Measurements from ENCODE around the gene PSTPIP2.
"Not testable (repeated sequence)": the region's sequence is repeated elsewhere in the genome, so short reads cannot be mapped to it uniquely, and the experiment has no call there.

The PSTPIP2 gene

GRCh38 chr18:46069524-46069923 lies 2.5 kb downstream of the PSTPIP2 start:
- DNase-seq: no peak

- no peak for DNase-seq
Measured at GRCh38 chr18:46068763-46069162, 3.3 kb downstream of the PSTPIP2 start.

GRCh38 chr18:46067438-46068007 lies 4.5 kb downstream of the PSTPIP2 start:
- DNase-seq: no peak

GRCh38 chr18:46062781-46063180 lies 9.3 kb downstream of the PSTPIP2 start:
- DNase-seq: no peak

- DNase-seq: no peak
Measured at GRCh38 chr18:46061796-46062195, 10.3 kb downstream of the PSTPIP2 start.

- no peak for DNase-seq
Measured at GRCh38 chr18:46061387-46061786, 10.7 kb downstream of the PSTPIP2 start.

GRCh38 chr18:46060359-46060841 lies 11.7 kb downstream of the PSTPIP2 start:
- DNase-seq: no peak

GRCh38 chr18:46055838-46056230 lies 16.2 kb downstream of the PSTPIP2 start:
- DNase-seq: no peak

GRCh38 chr18:46054956-46055837 lies 16.9 kb downstream of the PSTPIP2 start:
- DNase-seq: no peak

- no peak for DNase-seq
Measured at GRCh38 chr18:46053368-46054095, 18.5 kb downstream of the PSTPIP2 start.

- DNase-seq: no peak
Measured at GRCh38 chr18:46051731-46052461, 20.2 kb downstream of the PSTPIP2 start.

GRCh38 chr18:46050268-46050667 lies 21.8 kb downstream of the PSTPIP2 start:
- DNase-seq: no peak

- DNase-seq: no peak
Measured at GRCh38 chr18:46048641-46049040, 23.4 kb downstream of the PSTPIP2 start.

GRCh38 chr18:46047369-46047768 lies 24.7 kb downstream of the PSTPIP2 start:
- not testable (repeated sequence) for DNase-seq

GRCh38 chr18:46046688-46047087 lies 25.4 kb downstream of the PSTPIP2 start:
- DNase-seq: no peak

GRCh38 chr18:46046126-46046525 lies 25.9 kb downstream of the PSTPIP2 start:
- DNase-seq: no peak

- no peak for DNase-seq
Measured at GRCh38 chr18:46042571-46043123, 29.4 kb downstream of the PSTPIP2 start.

GRCh38 chr18:46040747-46041104 lies 31.3 kb downstream of the PSTPIP2 start:
- DNase-seq: no peak

GRCh38 chr18:46040033-46040746 lies 31.9 kb downstream of the PSTPIP2 start:
- DNase-seq: no peak

- no peak for DNase-seq
Measured at GRCh38 chr18:46037512-46038305, 34.4 kb downstream of the PSTPIP2 start.
